Erythroblast (primary cell): ENCODE results near the gene CDK1.

ENCODE experiments used
- GATA1 ChIP-seq: IDR thresholded peaks from 2 replicates; pipeline ENCODE4 v1.6.1; 2011; ENCODE audit warnings: low read depth, mild to moderate bottlenecking, control low read depth, low read length, moderate library complexity
- POLR2A ChIP-seq: IDR thresholded peaks from 2 replicates; pipeline ENCODE4 v1.6.1; 2011; ENCODE audit warnings: mild to moderate bottlenecking, low read length

DNA sequence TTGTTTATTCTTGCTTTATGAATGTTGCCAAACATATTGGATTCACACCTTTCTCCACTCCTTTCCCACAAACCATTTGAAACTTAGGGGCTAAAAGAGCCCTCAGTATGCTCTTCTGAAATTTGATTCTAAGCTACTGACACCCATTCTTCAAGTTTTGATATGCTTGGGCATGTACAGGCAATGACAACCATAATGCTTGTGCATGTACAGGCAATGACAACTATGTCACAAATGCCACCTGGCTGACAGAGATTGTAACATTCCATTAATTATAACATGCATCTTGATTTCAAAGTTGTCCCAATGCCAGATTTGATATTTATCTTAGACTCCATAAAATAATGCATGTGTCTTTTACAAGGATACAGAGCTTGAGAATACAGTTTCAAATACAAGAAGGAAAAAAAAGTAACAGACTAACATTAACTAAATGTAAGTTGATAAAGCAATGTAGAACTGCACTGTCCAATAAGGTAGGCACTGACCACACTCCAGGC, 17.5 kb upstream of the CDK1 start:
- TF ChIP-seq POLR2A = no peak
- TF ChIP-seq GATA1 = no peak
